LHCN-M2 (cell line): ENCODE data around the gene SPNS2. TPM values are rescaled to one million over a fixed set of nuclear protein-coding genes. Genes with fewer than 3 reads are reported as not detected.
A peak's percentile ranks its signal among the peaks of the same experiment; 100 is the strongest.

Experiments
- DNase-seq: peaks from one replicate; pipeline ENCODE4 v3.0.0-alpha.2; 2012; ENCODE audit warnings: low read depth
- total RNA-seq: library from RNA; depleted of rRNA; stranded (reverse); fragments of >200 nt; gene quantifications from 2 replicates; pipeline ENCODE4 v1.2.3, GENCODE V29; 2014

Gene SPNS2
- total RNA-seq, 1 experiment from 2014 or later: 0.23 TPM

DNA sequence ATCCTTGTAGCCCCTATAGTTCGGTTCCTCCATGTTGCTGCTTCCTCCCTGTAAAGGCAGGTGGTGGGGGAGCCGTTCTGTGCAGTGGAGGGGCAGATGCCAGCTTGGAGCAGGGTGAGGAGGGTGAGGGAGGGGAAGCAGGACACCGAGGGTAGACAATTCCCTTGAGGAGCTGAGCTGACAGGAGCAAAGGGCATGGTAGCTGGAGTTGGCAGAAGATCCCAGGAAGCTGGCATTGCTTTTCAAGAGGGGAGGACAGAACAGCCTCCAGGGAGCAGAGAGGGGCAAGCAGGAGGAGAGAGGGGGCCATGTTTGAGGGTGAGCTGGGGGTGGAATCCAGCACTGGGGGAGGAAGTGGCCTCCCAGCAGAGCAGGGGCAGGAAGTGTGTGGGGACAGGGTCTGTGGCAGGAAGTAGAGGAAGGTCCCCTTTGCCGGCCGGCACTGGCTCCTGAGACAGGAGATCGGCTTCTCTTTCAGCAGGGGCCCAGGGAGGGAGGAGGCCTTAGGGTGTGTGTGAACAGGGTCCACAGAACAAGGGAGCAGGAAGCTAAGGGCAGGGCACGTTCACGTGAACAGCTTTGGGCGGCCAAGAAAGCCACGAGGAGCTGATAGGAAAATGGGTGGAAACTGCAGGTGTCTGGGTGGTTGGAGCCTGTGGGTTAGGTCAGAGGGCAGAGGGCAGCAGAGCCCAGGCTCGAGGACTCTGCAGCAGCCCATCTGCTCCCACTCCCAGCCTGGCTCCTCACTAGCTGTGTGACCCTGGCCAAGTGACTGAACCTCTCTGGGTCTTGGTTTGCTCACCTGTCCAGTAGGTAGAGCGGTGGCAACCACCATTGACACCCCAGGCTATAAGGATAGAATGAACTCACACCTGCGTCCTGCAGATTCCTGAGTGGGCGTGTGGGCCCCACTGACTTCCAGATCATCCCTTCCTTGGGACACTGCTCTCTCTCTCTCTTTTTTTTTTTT lies 17.5 kb upstream of the SPNS2 start:
- DNase-seq: no peak

DNA sequence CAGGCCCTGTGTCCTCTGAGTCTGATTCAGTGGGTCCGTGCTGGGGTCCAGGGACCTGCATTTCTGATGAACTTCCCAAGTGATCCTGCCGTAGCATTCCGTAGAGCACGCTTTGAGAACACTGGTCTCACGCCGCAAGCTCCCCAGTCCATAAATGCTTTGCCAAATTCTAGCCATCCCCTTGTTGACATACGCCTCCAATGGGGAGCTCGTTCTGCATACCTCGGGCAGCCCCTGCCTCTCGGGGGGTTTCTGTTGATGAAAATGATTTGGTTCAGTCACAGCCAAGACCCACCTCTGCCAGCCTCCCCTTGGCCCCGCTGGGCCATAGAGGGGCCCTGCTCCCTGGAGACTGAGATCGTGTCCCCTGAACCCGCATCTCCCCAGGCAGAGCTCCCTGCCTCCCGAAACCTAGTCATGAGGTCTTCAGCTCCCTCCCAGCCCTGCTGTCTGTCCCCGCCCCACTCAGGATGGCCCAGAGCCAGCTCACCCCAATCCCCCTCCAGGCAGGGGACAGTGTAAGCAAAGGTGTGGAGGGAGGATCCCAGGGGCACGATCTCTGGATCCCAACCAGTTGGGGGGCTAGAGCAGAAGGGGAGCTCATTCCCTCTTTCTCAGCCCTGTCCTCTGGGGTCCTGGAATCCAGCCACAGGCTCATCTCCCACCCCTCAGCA lies 16.2 kb upstream of the SPNS2 start:
- DNase-seq: no peak

GRCh38 chr17:4483012-4483840 lies 15.5 kb upstream of the SPNS2 start:
- no peak for DNase-seq

DNA sequence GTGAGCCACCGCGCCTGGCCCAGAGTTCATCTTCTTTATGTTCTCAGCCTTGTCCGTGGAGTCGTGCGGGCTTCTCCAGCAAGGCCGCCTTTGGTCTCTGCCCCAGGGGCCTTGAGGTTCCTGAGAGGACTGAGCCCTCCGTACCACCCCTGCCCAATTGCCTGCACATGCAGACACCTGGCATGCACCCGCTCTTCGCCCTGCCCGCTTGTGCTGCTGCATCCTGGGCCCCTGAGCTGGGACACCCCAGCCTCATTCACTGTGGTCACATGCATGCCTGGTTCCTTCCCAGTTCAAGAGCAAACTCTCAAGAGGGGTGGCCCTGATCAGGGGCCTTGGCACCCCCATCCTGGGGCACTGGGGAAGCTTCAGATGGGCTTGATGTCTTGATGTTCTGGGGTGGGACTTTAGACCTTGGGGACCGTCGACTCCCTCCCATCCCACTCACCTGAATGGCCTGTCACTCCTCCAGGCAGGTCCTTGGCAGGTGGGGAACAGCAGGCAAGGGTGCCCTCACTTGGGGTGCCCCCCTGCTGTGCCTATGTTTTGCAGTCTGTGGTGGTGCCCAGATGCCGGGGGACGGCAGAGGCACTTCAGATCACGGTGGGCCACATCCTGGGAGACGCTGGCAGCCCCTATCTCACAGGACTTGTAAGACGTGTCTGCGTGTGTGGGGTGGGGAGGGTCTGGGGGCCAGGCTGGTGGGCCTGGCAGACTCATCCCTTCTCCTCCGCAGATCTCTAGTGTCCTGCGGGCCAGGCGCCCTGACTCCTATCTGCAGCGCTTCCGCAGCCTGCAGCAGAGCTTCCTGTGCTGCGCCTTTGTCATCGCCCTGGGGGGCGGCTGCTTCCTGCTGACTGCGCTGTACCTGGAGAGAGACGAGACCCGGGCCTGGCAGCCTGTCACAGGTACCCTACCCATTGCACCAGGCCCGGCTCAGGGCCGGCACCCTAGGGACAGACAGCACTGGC lies 12.7 kb upstream of the SPNS2 start:
- DNase-seq: no peak

- DNase-seq: no peak
These were observed 11.4 kb upstream of the SPNS2 start for GRCh38 chr17:4487296-4487695.

GRCh38 chr17:4487820-4488716 lies 10.6 kb upstream of the SPNS2 start:
- DNase-seq: no peak

DNA sequence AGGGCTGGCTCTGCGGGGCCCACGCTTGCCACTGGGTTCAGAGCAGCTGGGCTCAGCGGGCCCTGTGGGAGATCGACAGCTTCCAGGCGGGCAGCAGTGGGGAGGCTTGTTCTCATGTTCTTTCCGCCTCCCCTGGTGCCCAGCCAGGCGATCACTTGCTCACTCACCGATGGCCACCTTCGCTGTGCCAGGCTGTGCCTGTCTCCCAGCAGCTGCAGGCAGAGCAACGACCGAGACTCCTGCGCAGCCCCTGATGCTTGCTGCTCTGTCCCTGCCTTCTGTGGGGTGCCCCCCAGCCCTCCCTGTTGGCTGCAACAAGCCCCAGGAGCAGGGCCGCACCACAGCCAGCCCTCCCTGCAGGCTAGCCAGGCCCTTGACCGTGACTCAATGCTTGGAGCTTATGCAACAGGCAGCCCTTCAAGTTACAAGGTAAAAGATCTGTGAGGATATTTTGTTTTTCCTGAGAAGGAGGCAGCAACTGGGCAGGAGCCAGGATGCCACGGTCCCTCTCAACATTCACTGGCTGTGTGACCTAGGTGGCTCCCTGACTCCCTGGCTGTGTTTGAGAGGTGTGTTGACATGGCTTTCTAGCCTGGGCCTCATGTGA lies 9.6 kb upstream of the SPNS2 start:
- no peak for DNase-seq

DNA sequence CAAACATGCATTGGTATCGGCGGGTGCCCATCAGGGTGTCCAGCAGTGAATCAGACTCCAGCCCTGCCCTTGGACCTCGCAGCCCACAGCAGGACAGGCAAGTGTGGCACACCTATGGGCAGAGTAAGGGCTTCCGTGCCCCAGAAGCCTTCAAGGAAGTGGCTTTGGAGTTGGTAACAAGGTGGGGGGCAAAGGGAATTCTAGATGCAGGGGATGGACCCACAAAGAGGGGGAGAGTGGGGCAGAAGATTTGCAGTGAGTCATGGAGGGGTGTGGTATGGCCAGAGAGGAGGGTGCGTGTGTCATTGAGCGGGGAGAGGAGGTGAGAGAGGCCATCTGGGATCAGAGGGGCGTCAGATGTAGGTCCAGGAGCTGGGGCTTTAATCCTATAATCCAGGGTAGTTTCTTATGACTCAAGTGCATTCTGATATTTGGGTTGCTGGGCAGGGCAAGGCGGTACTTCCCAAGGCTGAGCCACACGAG lies 8.5 kb upstream of the SPNS2 start:
- no peak for DNase-seq

DNA sequence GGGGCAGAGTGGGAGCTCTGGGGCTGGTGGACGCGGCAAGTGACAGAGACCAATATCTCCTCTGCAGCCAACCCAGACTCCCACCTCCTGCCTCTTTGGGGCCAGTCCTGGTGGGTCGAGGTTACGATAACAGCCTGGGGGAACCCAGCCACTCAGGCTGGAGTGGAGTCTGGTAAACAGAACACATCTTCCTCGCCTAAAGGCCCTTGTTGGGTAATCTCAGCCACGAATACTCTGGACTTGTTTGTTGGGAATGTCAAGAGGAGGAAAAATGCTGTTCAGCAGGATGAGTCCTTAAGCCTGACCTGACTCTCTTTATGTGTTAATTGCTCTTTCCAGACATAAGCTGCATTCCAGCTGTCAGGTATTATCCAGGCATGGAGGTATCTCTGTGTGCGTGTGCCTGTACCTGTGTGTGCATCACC lies 8.0 kb upstream of the SPNS2 start:
- no peak for DNase-seq

DNA sequence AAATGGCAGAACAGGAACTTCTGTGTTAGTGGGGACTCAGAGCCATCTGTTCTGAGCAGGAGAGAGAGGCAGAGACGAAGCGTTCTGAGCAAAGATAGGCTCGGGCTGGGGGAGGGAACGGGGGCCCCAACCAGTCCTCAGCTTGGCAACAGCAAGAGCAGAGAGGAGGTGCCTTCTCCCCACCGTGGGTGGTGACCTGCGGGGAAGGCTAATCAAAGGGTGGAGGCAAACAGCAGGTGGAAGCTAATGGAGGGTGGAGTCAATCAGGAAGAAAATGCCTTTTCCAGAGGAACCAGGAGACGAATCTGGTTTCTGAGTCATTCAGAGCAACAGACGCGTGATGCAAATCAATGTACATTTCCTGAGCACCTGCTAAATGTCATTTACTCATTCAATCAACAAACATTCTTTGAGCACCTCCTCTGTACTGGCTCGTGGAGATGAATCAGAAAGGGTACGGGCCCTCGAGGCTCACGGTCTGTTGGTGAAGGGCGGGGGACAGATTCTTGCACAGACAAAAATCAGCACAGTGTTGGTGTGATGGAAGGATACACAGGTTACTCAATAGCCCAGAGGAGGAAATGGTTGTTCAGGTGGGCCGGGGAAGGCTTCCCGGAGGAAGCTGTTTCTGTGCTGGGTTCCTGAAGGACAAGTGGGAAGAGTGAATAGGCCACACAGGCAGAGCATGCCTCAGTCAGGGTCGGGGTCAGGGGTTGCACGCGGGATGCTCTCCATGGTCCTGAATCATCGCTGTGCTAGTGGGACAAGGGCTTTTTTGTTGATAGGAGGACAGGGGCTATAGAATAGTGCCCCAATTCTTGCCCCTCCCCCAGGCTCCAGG lies 5.7 kb upstream of the SPNS2 start:
- DNase-seq: peak; percentile 24

- DNase-seq: peak; percentile 64
These were observed 1.4 kb upstream of the SPNS2 start for GRCh38 chr17:4497101-4497824.

DNA sequence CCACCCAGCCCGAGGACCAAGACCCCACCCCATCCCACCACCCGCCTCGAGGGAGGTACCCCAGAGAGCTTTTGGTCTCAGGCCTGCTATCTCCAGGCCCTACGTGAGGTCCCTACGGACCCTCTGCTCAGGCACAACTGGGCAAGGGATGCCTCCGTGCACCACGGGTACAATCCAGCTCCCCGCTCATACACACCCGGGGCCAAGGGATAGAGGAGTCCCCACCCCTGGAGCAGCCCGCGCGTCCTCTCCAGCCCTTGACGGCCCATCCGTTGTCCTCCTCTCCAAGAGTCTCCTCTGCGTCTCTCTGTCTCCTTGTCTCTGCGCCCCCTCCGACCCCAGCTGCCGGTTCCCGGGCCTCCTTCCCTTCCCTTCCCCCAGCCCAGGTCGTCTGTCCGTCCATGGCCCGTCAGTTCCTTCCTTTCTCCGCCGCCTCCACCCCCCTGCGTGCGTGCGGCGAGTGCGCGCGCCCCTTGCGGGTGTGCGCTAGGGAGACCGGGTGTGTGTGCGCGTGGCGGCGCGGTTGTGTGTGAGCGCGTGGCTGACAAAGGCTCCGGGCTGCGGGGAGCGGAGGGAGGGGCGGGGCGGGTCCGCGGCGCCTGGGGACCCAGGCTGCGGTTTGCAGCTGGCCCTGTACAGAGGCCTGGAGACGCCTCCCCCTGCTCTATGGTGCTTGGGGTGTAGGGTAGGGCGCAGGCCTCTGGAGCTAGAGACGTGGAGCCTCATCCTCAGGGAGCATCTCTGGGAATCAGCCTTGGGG lies 930 bp downstream of the SPNS2 start:
- DNase-seq: no peak

DNA sequence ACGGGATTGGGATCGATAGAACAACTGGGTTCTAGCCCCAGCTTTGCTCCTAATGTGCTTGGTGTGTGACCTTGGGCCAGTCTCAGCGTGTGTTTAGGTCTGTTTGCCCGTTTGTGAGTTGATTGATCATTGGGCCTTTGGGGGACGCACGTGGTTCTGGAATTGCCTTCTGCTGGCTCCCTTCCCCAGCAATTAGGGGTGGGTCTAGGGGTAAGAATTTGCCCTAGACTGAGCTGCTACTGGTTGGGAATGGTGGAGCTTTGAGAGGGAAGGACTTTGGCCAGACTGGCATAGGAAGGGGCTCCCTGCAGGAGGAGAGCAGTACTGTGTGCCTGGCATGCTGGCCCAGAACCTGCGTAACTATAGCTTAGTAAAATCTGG lies 1.5 kb downstream of the SPNS2 start:
- DNase-seq: no peak

- DNase-seq: no peak
These were observed 2.7 kb downstream of the SPNS2 start for GRCh38 chr17:4501295-4501949.

DNA sequence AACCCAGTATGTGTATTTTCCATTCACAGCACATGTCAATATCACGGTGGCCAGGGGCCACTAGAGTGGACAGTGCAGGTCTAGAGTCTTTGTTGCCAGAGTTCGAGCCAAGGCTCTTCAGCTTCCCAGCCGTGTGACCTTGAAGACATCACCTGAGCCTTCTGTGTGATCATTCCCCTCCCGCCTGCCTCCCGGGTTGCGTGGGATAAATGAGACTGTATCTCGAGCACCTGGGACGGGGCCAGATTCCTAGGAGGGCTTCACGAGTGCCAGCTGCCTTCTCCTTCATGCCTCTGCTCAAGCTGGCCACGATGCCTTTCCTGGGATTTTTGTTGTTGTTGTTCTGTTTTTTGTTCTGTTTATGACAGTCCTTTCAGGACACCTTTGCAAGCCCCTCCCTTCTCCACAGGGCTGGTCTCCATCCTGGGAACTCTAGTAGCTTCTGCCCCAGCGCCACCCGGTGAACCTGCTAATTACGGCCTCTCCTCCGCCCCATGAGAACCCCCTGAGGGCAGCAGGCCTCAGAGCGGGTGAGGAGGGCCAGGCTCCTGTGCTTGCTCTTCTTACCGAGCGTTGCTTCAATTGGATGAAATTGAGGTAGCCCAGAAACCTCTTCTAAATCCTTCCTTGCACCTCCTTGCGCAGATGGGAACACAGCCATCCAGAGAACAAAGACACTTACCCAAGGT lies 3.9 kb downstream of the SPNS2 start:
- DNase-seq: no peak
